Cardiac fibroblast (primary cell): ENCODE measurements around the gene AKAP5.
A peak's percentile ranks its signal among the peaks of the same experiment; 100 is the strongest.

ENCODE experiments used
- DNase-seq, 2 donors: peaks; one replicate each; pipeline versions ENCODE4 v3.0.0 to v3.0.0-alpha.2; 2010; ENCODE audit warnings: low read depth in 2 of 2
- H3K4me3 ChIP-seq, 2 donors: replicated peaks in 1 of 2; 1 replicate in 1 of 2; 2 replicates in 1 of 2; pipeline ENCODE4 v1.5.1; 2011; ENCODE audit warnings: low read depth in 2 of 2, low read length in 2 of 2, mild to moderate bottlenecking in 2 of 2, moderate library complexity in 1 of 2
- TF ChIP-seq, protein P1 (sequence below): IDR thresholded peaks from one replicate; pipeline ENCODE4 v1.5.1; 2011; ENCODE audit warnings: low read depth, mild to moderate bottlenecking, low read length, inconsistent platforms

Gene AKAP5

DNA sequence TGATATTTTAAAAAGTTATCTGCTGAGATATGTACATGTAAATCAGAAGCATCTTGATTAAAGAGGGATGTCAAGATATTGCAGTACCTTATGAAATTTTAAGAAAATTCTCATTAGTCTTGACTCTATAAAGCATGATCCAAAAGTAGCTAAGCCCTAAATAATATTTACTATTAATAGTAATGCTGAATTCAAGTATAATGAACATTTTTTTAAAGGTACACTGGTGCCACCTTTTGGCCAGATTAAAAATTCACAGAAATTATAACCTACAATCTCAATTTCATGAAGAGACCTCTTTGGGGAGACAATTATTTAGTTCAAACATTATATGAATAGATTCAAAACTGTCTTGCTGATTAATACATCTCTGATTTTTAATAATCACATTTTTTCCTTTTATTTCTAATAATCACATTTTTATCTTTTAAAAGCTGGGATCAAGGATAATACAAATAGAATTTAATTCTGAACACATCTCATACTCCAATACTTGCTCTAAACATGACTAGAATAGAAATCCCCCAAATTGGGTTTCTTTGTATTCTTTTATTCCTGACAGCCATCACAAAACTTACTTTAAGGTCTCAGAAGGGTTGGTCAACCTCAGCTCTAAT lies 13.4 kb downstream of the AKAP5 start:
- H3K4me3 ChIP-seq, result no peak overlapping the region
- DNase-seq, result peak; percentile 53 to 60
- TF ChIP-seq, protein P1, sequence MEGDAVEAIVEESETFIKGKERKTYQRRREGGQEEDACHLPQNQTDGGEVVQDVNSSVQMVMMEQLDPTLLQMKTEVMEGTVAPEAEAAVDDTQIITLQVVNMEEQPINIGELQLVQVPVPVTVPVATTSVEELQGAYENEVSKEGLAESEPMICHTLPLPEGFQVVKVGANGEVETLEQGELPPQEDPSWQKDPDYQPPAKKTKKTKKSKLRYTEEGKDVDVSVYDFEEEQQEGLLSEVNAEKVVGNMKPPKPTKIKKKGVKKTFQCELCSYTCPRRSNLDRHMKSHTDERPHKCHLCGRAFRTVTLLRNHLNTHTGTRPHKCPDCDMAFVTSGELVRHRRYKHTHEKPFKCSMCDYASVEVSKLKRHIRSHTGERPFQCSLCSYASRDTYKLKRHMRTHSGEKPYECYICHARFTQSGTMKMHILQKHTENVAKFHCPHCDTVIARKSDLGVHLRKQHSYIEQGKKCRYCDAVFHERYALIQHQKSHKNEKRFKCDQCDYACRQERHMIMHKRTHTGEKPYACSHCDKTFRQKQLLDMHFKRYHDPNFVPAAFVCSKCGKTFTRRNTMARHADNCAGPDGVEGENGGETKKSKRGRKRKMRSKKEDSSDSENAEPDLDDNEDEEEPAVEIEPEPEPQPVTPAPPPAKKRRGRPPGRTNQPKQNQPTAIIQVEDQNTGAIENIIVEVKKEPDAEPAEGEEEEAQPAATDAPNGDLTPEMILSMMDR, result peak; percentile 14

DNA sequence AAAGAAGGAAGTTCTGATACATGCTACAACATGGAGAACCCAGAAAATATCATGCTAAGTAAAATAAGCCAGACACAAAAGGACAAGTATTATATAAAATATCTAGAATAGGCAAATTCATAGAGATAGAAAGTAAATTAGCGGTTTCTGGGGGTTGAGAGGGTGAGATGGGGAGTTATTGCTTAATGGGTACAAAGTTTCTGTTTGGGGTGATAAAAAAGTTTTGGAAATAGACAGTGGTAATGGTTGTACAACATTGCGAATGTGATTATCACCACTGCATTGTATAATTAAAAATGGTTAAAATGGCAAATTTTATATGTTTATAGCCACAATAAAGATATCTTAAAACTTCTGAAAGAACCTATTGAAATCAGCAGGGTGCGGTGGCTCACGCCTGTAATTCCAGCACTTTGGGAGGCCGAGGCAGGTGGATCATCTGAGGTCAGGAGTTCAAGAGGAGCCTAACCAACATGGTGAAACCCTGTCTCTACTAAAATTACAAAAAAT lies 23.3 kb downstream of the AKAP5 start:
- no peak overlapping the region for H3K4me3 ChIP-seq
- TF ChIP-seq, protein P1, result no peak
- no peak for DNase-seq

DNA sequence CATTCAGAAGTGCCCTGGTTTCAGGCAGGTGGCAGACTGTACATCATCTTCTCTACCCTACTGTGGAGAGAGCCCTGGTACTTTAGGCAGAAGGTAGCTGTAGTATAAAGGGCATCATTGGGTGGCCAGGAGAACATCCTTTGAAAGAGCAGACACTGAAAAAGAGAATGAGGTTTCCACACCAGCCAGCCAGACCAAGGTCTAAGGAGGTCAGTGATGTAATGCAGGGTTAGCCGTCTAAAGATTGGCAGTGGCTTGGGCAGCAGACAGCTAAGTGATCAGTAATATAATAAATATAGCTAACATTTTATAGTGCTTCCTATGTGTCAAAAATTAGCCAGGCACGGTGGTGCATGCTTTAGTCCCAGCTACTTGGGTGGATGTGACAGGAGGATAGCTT lies 26.3 kb downstream of the AKAP5 start:
- TF ChIP-seq, protein P1, result no peak
- no peak for DNase-seq
- no peak overlapping the region for H3K4me3 ChIP-seq

DNA sequence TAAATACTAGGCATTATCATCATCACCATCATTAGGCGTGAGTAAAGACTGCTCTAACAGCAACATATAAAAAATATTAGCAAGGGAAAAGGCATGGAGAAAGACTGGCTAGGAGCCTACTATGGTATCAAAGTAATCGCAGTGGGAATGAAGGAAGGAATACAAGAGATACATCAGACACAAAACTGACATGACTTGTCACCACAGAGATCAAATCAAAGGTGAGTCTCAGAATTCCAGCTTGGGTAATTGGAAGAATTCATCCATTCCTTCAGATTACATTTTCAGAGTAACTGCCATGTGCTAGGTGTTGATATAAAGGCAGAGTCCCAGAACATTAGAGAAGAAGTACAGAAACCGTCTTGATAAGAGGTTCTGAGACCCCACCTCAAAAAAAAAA lies 28.2 kb downstream of the AKAP5 start:
- H3K4me3 ChIP-seq, result no peak overlapping the region
- DNase-seq, result no peak
- TF ChIP-seq, protein P1, result no peak

DNA sequence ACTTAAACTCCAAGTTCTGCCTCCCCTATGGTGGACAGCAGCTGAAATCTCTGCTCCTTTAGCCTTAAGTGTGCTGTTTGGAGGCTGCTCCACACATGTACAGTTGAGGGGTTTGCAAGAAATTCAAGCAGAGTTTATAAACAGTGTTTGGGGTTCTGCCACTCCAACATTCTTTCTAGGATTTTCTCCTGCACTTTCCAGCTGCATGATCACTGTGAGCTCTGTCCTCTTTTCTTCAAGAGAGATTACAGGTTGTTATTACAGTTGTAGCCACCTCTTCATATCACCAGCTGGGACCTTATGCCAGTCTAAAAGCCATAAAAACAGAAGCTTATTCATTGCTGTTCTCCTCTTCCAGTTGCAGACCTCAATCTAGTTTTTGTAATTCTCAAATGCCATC lies 30.0 kb downstream of the AKAP5 start:
- TF ChIP-seq, protein P1, result no peak
- no peak overlapping the region for H3K4me3 ChIP-seq
- DNase-seq, result no peak

DNA sequence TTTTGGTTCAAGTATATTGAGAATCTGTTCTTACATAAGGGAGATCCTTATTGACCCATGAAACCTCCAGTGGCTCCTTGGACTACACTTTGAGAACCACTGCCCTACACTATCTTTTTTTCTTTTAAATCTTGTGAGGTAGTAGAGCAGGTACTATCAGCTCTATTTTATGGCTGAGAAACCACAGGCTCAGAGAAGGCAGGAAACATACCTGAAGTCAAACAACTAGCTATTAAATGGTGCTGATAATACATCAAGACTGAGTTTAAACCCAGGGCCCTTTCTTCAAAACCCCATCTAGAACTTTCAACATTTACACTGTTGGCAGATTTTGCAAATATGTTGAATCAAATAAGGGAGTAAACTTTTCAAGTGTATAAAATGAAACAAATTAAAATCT lies 31.5 kb downstream of the AKAP5 start:
- TF ChIP-seq, protein P1, result no peak
- no peak for DNase-seq
- no peak overlapping the region for H3K4me3 ChIP-seq

DNA sequence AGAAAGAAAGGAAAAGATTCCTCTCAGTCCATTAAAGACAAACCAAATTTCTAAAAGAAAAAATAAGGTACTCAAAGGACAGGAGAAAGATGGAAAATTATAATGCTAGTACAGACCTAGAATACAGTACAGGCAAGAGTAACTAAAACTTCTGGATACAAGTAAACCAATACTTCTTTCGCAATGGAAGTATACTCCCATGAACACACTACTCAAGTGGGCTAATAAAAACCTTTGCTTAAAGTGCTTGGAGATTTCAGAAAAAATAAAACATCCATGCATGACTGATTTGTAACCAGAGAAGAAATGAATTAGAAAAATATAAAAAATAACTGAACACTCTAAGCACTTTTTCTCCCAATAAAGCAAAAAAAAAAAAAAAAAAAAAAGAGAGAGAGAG lies 34.8 kb downstream of the AKAP5 start:
- TF ChIP-seq, protein P1, result no peak
- DNase-seq, result peak in 1 of 2 donors; percentile 40
- H3K4me3 ChIP-seq, result no peak overlapping the region
